HCT116 (cell line): ENCODE data around the gene TTC23L. TPM values are rescaled to one million over a fixed set of nuclear protein-coding genes. Genes with fewer than 3 reads are reported as not detected.

ENCODE experiments used
- ATAC-seq: fragments of 200-7000 bp; cut with Tn5 transposase; 2 replicates; pipeline ENCODE4 v1.9.1; 2020; ENCODE audit warnings: mild to moderate bottlenecking, moderate library complexity
- BruUV-seq: library from RNA; stranded (reverse); fragments of 400-500 nt; replicated peaks from 2 replicates; lab custom pipeline; 2021; lab: Mats Ljungman, UMichigan
- CTCF ChIA-PET: fragments of 300-600 bp; sonication (Branson Sonifier 250); formaldehyde crosslinking; loops from one replicate; lab custom pipeline; 2021; ENCODE audit warnings: antibody characterized with exemption; lab: Charles Lee
- POLR2A ChIA-PET: fragments of 300-600, 350-600 bp; sonication (Branson Sonifier 250); formaldehyde crosslinking; loops from one replicate; lab custom pipeline; 2021; ENCODE audit warnings: antibody characterized with exemption; lab: Charles Lee
- RAD21 ChIA-PET, 2 experiments: fragments of 300-600 bp; sonication (Branson Sonifier 250); formaldehyde crosslinking; loops; one replicate each; lab custom pipeline; 2023; ENCODE audit warnings: low total read pairs in 2 of 2; ENCODE audit not compliant: uncharacterized antibody in 2 of 2, unreplicated experiment in 2 of 2, low non-redundant PET in 1 of 2; lab: Charles Lee
- DNase-seq: peaks from one replicate; pipeline ENCODE4 v3.0.0-alpha.2; 2010; ENCODE audit warnings: low read depth, low spot score
- H2AFZ ChIP-seq: fragments of 200-600 bp; shearing (Covaris generic), sonication (generic); 2 replicates; pipeline ENCODE4 v1.6.1; 2017; ENCODE audit warnings: low read depth, mixed run types, mixed read lengths, antibody characterized with exemption, low read length; ENCODE audit not compliant: poor library complexity, severe bottlenecking
- H3K27ac ChIP-seq: 2 replicates; pipeline ENCODE4 v1.5.1; 2012; ENCODE audit warnings: low read depth, low read length
- H3K27me3 ChIP-seq: fragments of 200-600 bp; sonication (generic); 2 replicates; pipeline ENCODE4 v1.6.1; 2016; ENCODE audit warnings: mixed run types, low read length, mixed read lengths; ENCODE audit not compliant: insufficient read depth
- H3K36me3 ChIP-seq, 2 experiments: fragments of 200-500 bp in 1 of 2; fragments of 200-600 bp in 1 of 2; sonication (Bioruptor generic) in 1 of 2; sonication (generic) in 1 of 2; 2 replicates each; pipeline versions ENCODE4 v1.5.1 to v1.6.1; 2014 to 2016; ENCODE audit warnings: low read length in 2 of 2, inconsistent platforms in 1 of 2, mixed read lengths in 1 of 2, mixed run types in 1 of 2; ENCODE audit not compliant: insufficient read depth in 2 of 2, control insufficient read depth in 1 of 2
- H3K4me1 ChIP-seq, 2 experiments: fragments of 200-600 bp in 1 of 2; sonication (generic) in 1 of 2; 2 replicates each; pipeline versions ENCODE4 v1.5.1 to v1.6.1; 2012 to 2017; ENCODE audit warnings: low read length in 2 of 2, inconsistent platforms in 1 of 2, mild to moderate bottlenecking in 1 of 2, mixed read lengths in 1 of 2, mixed run types in 1 of 2, moderate library complexity in 1 of 2; ENCODE audit not compliant: insufficient read depth in 2 of 2, control insufficient read depth in 1 of 2
- H3K4me2 ChIP-seq: fragments of 200-600 bp; sonication (generic); 2 replicates; pipeline ENCODE4 v1.6.1; 2017; ENCODE audit warnings: mixed run types, low read length, mixed read lengths
- H3K4me3 ChIP-seq, 2 experiments: fragments of 200-600 bp in 1 of 2; sonication (generic) in 1 of 2; replicated peaks in 1 of 2; 2 replicates each; pipeline ENCODE4 v1.5.1; 2011 to 2016; ENCODE audit warnings: low read length in 2 of 2, control low read depth in 1 of 2, low read depth in 1 of 2, mild to moderate bottlenecking in 1 of 2, mixed read lengths in 1 of 2, mixed run types in 1 of 2
- H3K79me2 ChIP-seq: fragments of 200-600 bp; sonication (generic); 2 replicates; pipeline ENCODE4 v1.6.1; 2017; ENCODE audit warnings: mild to moderate bottlenecking, mixed run types, low read length, moderate library complexity, mixed read lengths; ENCODE audit not compliant: insufficient read depth
- H3K9ac ChIP-seq: fragments of 200-600 bp; sonication (generic); 2 replicates; pipeline ENCODE4 v1.6.1; 2016; ENCODE audit warnings: low read length, mixed read lengths
- H3K9me2 ChIP-seq: fragments of 200-600 bp; sonication (generic), shearing (Covaris generic); 2 replicates; pipeline ENCODE4 v1.6.1; 2017; ENCODE audit warnings: mixed run types, mild to moderate bottlenecking, moderate library complexity; ENCODE audit not compliant: insufficient read depth
- H3K9me3 ChIP-seq, 2 experiments: fragments of 200-500 bp in 1 of 2; fragments of 200-600 bp in 1 of 2; sonication (Bioruptor generic) in 1 of 2; sonication (generic) in 1 of 2; 2 replicates each; pipeline ENCODE4 v1.6.1; 2014 to 2017; ENCODE audit warnings: low read length in 2 of 2, mixed read lengths in 2 of 2, inconsistent platforms in 1 of 2, low read depth in 1 of 2, mild to moderate bottlenecking in 1 of 2, mixed run types in 1 of 2, moderate library complexity in 1 of 2; ENCODE audit not compliant: control insufficient read depth in 1 of 2, insufficient read depth in 1 of 2
- H4K20me1 ChIP-seq: fragments of 200-600 bp; sonication (generic), shearing (Covaris generic); 2 replicates; pipeline ENCODE4 v1.6.1; 2017; ENCODE audit warnings: mixed run types, mild to moderate bottlenecking, moderate library complexity; ENCODE audit not compliant: insufficient read depth
- ATF3 ChIP-seq: IDR thresholded peaks from 2 replicates; pipeline ENCODE4 v1.6.1; 2012
- CBX3 ChIP-seq: IDR thresholded peaks from 2 replicates; pipeline ENCODE4 v1.6.1; 2012; ENCODE audit warnings: low read depth
- CEBPB ChIP-seq: IDR thresholded peaks from 2 replicates; pipeline ENCODE4 v1.6.1; 2012; ENCODE audit warnings: low read depth
- CTCF ChIP-seq, 3 experiments: fragments of 200-600 bp in 1 of 3; sonication (generic) in 1 of 3; IDR thresholded peaks in 2 of 3; conservative IDR thresholded peaks in 1 of 3; 2 replicates each; pipeline ENCODE4 v1.5.1; 2012 to 2017; ENCODE audit warnings: low read depth in 2 of 3, low read length in 2 of 3, antibody characterized with exemption in 1 of 3, borderline replicate concordance in 1 of 3, control low read depth in 1 of 3, mild to moderate bottlenecking in 1 of 3, mixed read lengths in 1 of 3, mixed run types in 1 of 3, moderate library complexity in 1 of 3; ENCODE audit not compliant: insufficient read depth in 1 of 3
- FOSL1 ChIP-seq: IDR thresholded peaks from 2 replicates; pipeline ENCODE4 v1.6.1; 2012; ENCODE audit warnings: low read depth
- JUND ChIP-seq: IDR thresholded peaks from 2 replicates; pipeline ENCODE4 v1.6.1; 2012
- POLR2A ChIP-seq: IDR thresholded peaks from 2 replicates; pipeline ENCODE4 v1.7.0; 2011; ENCODE audit warnings: borderline replicate concordance; ENCODE audit not compliant: insufficient read depth, insufficient read length; ENCODE audit errors: extremely low read depth
- RAD21 ChIP-seq: IDR thresholded peaks from 2 replicates; pipeline ENCODE4 v1.6.1; 2012; ENCODE audit warnings: low read depth, mild to moderate bottlenecking
- SIN3A ChIP-seq: IDR thresholded peaks from 2 replicates; pipeline ENCODE4 v1.6.1; 2012; ENCODE audit warnings: low read depth
- SP1 ChIP-seq: IDR thresholded peaks from 2 replicates; pipeline ENCODE4 v1.6.1; 2012; ENCODE audit warnings: low read depth
- YY1 ChIP-seq: IDR thresholded peaks from 2 replicates; pipeline ENCODE4 v1.6.1; 2011; ENCODE audit warnings: low read length, low read depth, moderate library complexity, mild to moderate bottlenecking; ENCODE audit not compliant: insufficient replicate concordance; ENCODE audit errors: extremely low read depth
- ZBTB33 ChIP-seq: IDR thresholded peaks from 2 replicates; pipeline ENCODE4 v1.6.1; 2011; ENCODE audit warnings: mild to moderate bottlenecking, low read length, moderate library complexity; ENCODE audit not compliant: insufficient replicate concordance; ENCODE audit errors: extremely low read depth
- ZNF274 ChIP-seq: fragments of 200-500 bp; sonication (Bioruptor generic); IDR thresholded peaks from 2 replicates; pipeline ENCODE4 v1.6.1; 2014; ENCODE audit warnings: mild to moderate bottlenecking, low read depth, low read length, inconsistent platforms
- intact Hi-C: fragments of 100-400 bp; cut with micrococcal nuclease; formaldehyde crosslinking; loops from 2 replicates; pipeline ENCODE4 v1.10.0; 2022
- total RNA-seq: library from RNA; stranded (reverse); gene quantifications from one replicate; pipeline ENCODE4 v1.2.1, GENCODE V29; 2021; ENCODE audit not compliant: unreplicated experiment

Gene TTC23L
- total RNA-seq, 1 experiment from 2014 or later, result 1.0 TPM

DNA sequence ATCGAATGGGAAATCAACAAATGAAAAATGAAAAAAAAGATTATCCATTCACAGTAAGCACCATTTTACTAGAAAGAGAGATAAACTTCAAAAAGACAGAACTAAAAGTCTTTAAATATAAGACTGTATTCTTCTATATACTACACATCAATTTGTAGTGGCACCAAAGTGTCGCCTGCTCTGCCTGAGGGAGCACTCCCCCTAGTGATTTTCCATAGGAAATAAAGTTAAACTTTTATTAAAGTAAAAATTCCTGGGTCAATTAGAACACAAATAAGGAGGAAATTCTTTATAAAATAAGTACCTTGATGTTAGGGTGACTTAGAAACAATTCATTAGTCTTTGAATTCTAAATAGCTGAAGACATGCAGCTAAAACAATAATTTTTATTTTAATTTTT is 66.6 kb downstream of the TTC23L start:
- Histone ChIP-seq H3K27me3 (no peaks in the 10 kb centered on the region), H3K27ac (no peak overlapping the region), H3K9ac (no peak overlapping the region), H3K4me1 (peaks cover 0 to 5% of the 10 kb centered on the region in 2 experiments; a peak in 2 of 4 replicates), H3K79me2 (no peaks in the 10 kb centered on the region), H3K9me2 (no peaks in the 10 kb centered on the region), H2AFZ (no peak overlapping the region), H3K4me2 (no peak overlapping the region), H4K20me1 (no peaks in the 10 kb centered on the region), H3K9me3 (no peaks in the 10 kb centered on the region), H3K36me3 (peaks cover 0 to 8% of the 10 kb centered on the region in 2 experiments; a peak in 2 of 4 replicates), H3K4me3 (no peak overlapping the region)
- intact Hi-C loops, result no loop called here
- DNase-seq, result no peak
- no TSS peak for BruUV-seq
- POLR2A ChIA-PET, result interaction anchor here (1.2 kb wide), 1 partner anchor 10 kb away, joined by 5 read pairs; the partner anchor contains the start of genes BRIX1 and RAD1
- TF ChIP-seq RAD21 (peak; percentile 44), CEBPB (no peak), CTCF (IDR thresholded peaks at IDR 0.05 in 2 of 3, conservative IDR thresholded peaks at IDR 0.05 in 1 of 3; ENCODE audit: borderline replicate concordance in 1 of 3, insufficient read depth in 1 of 3, low read depth in 2 of 3, low read length in 2 of 3) (peak; percentile 15 to 44 (median 40); a peak in 3 of 6 replicates)
- CTCF ChIA-PET, result interaction anchor here (1.0 kb wide), 1 partner anchor 419 kb away, joined by 7 read pairs; no protein-coding TSS in a partner anchor
- ATAC-seq, result peak; percentile 63; the same call in 1 of the 2 replicates
- RAD21 ChIA-PET, result no interaction called here

DNA sequence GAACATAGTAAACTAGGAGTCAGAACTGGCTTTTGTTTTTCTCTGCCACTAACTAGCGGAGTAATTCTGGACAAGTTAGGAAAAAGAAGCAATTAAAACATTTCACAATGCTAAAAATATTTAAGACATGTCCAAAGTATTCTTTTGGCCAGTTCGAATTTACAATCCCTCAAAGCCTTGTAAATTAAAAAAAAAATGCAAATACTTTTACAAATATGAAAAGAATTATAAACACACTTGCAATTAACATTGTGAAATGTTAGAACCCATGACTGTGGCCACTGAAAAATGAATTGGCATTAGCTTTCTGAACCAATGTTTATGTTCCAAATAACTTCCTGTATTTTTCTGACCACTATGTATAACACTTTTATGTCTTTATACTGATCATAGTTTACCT is 74.1 kb downstream of the TTC23L start:
- no TSS peak for BruUV-seq
- H3K27ac ChIP-seq, result no peak overlapping the region
- ChIA-PET CTCF (no interaction called here), POLR2A (no interaction called here), RAD21 (no interaction called here)
- intact Hi-C loops, result no loop called here
- peaks cover 15 to 28% of the 10 kb centered on the region in 2 experiments for H3K4me1 ChIP-seq
- H3K4me3 ChIP-seq, result no peak overlapping the region
- no peak overlapping the region for H3K9ac ChIP-seq
- H3K9me2 ChIP-seq, result no peaks in the 10 kb centered on the region
- H3K27me3 ChIP-seq, result no peaks in the 10 kb centered on the region
- no peak for DNase-seq
- peaks cover 4% of the 10 kb centered on the region; the same call in 1 of the 2 replicates for H4K20me1 ChIP-seq
- H3K79me2 ChIP-seq, result peaks cover 70% of the 10 kb centered on the region
- ATAC-seq, result no peak
- no peaks in the 10 kb centered on the region for H3K9me3 ChIP-seq
- H2AFZ ChIP-seq, result no peak overlapping the region
- peaks cover 11 to 14% of the 10 kb centered on the region in 2 experiments for H3K36me3 ChIP-seq
- H3K4me2 ChIP-seq, result no peak overlapping the region
- no peak for TF ChIP-seq CEBPB
- TF ChIP-seq ZNF274, result no peak
- TF ChIP-seq FOSL1, result no peak
- no peak for TF ChIP-seq JUND
- no peak for TF ChIP-seq ZBTB33
- no peak for TF ChIP-seq RAD21
- no peak for TF ChIP-seq SP1
- TF ChIP-seq ATF3, result no peak
- TF ChIP-seq SIN3A, result no peak
- no peak for TF ChIP-seq CTCF (IDR thresholded peaks at IDR 0.05 in 2 of 3, conservative IDR thresholded peaks at IDR 0.05 in 1 of 3; ENCODE audit: borderline replicate concordance in 1 of 3, insufficient read depth in 1 of 3, low read depth in 2 of 3, low read length in 2 of 3)
- no peak for TF ChIP-seq YY1
- TF ChIP-seq CBX3, result no peak
- TF ChIP-seq POLR2A, result no peak
